ENCODE measurements around the gene PDCL2.
A peak's percentile ranks its signal among the peaks of the same experiment; 100 is the strongest.
"Not testable (repeated sequence)": the region's sequence is repeated elsewhere in the genome, so short reads cannot be mapped to it uniquely, and the experiment has no call there.

Gene PDCL2

DNA sequence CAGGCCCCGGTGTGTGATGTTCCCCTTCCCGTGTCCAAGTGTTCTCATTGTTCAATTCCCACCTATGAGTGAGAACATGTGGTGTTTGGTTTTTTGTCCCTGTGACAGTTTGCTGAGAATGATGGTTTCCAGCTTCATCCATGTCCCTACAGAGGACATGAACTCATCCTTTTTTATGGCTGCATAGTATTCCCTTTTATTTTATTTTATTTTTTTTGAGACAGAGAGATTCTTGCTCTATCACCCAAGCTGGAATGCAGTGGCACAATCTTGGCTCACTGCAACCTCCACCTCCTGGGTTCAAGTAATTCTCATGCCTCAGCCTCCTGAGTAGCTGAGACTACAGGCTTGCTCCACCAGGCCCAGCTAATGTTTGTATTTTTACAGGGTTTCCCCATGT is 9.3 kb downstream of the PDCL2 start:
- not testable (repeated sequence) for DNase-seq

DNA sequence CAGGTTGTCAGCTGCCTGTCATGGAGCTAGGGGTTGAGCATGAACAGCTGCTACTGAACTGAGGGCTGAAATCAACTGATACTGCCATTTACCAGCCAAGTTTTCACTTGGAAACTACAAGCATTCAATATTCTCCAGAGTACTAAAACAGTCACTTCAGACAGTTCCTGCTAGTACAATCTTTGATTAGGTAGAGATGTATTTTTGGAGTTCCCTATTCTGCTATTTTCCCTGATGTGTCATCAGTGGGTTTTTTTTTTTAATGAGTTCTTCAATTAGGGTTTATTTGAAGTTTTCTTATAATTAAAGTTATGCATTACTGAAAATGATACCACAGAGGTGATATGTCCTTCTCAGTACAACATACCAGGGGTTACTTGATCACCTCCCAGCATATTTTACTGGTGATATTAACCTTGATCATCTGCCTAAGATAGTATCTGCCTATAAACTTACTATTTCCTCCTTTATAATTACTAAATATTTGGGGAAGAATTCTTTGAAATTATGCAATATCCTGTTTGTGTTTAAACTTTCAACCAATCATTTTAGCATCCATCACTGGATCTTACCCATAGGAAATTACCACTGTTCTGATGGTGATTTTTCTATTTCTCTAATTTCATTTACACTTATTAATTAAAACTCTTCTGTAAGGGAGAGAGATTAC is 13.6 kb downstream of the PDCL2 start:
- no peak for DNase-seq

GRCh38 chr4:55575513-55575912 is 16.5 kb downstream of the PDCL2 start:
- DNase-seq, result no peak

DNA sequence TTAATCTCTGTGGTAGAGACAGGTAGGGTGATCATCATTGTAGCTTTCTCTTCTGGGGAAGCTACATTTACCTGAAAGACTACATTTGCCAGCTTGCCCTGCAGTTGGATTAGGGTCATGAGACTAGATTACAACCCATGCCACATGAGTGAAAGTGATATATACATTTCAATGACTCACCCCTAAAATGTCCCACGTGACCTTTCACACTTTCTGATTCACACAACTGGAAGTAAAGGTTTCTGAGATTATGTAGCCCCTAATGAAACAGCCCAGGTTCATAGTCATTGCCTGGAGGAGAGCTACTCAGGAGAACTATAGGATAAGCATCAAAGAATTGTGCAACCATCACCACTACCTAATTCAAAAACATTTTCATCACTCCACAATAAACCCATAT is 17.8 kb downstream of the PDCL2 start:
- no peak for DNase-seq

DNA sequence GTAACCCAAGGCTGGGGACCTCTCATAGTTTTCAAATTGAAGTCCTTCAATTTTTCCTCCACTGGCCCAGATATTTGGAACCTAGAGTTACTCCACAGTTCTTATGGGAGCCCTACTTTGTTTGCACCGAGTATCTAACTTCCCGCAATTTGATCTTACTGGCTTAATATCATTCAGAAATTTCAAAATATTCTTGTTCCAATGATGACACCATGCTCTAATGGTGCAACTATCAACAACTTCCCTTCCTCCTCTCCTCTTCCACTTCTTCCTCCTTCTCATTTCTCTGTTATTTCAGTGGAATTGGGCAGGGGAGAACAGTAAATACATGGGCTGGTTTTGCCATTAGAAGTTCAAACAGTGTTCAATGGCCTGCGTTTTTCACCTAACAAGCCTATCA is 20.2 kb downstream of the PDCL2 start:
- DNase-seq, result no peak

DNA sequence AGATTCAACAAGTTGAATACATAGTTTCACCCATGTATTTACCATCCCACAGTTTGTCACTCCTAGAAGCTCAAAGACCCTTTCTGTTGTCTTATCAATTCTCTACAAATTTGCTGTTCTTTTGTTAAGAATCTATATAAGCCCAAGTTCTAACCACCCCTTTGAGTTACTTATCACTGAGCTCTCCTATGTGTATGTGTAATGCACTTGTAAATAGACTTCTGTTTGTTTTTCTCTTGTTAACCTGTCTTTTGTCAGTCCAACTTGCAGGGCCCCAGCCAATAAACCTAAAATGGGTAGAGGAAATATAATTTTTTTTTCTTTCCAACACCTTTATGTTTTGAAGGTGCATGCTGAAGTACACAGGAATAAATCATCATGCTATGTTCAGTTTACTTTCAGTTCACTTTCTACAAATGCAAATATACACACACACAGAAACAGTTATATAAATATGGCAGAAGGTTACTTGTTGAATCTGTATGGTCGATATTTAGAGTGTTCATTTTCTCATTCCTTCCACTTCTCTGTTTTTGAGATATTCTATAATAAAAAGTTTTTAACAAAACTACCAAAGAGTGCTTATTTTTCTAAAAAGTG is 23.0 kb downstream of the PDCL2 start:
- no peak for DNase-seq

- no peak for DNase-seq
These were observed 30.2 kb downstream of the PDCL2 start for GRCh38 chr4:55561889-55562288.

DNA sequence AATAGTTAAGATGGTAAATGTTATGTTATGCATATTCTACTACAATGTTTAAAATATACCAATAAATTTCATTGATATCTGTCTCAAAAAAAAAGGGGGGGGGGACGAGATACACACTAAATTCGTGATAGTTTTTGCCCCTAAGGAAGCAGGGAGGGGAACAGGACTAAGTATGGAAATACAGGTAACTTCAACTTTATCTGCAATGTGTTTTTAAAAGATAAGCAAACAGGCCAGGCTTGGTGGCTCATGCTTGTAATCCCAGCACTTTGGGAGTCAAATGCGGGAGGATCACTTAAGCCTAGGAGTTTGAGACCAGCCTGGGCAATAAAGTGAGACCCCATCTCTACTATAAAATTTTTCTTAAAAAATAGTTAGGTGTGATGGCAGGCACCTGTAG is 31.9 kb downstream of the PDCL2 start:
- DNase-seq, result no peak

DNA sequence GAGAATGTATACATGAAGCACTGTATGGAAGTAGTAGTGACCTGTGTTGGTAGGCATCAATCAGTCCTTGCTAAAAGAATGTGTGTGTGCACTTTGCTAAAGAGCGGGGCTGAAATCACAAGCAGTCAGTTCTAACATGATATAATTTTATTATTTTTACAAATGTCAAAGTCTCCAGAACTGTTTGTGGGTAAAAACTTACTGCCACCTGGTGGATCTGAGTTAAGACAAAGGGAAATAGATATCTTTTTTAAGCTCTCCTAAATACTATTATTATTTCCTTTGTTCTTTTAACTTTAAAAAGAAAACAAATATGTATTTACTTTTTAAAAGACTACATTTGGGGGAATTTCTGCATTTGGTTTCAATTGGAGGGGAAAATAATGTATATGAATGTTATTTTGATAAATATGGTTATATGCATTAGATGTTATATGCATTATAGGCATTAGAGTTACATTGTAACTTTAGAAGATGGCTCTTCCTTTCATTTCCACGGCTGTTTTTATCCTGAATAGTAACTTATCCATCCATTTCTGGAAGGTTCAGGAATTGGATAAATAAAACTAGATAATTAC is 37.5 kb downstream of the PDCL2 start:
- DNase-seq, result no peak

GRCh38 chr4:55553441-55554201 is 38.4 kb downstream of the PDCL2 start:
- no peak for DNase-seq

GRCh38 chr4:55551964-55552363 is 40.1 kb downstream of the PDCL2 start:
- not testable (repeated sequence) for DNase-seq

GRCh38 chr4:55549888-55550287 is 42.2 kb downstream of the PDCL2 start:
- no peak for DNase-seq

GRCh38 chr4:55547918-55548317 is 44.1 kb downstream of the PDCL2 start:
- no peak for DNase-seq

GRCh38 chr4:55547466-55547770 is 44.6 kb downstream of the PDCL2 start:
- DNase-seq, result no peak

DNA sequence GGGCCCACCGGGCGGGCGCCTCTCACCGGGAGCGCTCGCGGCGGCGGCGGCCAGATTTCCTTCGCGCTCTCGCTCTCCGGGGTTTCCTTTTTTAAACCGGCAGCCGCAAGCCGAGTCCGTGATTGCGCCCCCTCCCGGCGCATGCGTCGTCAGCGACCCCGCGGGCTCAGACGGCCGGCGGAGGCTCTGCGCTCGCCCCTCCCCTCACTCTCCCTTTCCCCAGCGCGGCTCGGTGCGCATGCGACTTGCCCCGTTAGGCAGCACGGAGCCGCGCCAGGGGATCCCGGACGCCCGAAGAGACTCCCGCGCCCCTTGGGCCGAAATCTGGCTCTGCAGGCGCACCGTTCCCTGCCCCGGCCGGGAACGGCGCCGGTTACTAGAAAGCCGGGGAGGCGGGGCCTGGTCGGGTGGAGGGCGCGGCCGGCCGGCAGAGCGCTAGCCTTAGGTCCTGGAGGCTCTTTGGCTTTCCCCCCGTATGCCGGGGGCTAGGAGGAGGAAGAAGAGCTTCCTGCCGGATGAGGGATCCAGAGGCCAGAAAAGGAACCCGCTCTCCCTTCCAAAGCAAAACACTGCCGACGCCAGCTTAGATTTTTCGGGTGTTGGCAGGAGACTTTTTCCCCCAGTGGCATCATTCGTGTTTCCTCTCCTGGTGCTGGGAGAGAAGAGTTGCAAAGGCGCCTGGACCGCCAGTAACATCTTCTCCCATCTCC is 45.1 kb downstream of the PDCL2 start, which contains the start of gene CLOCK:
Gene CLOCK (minus strand): TSS at position 154 of the 710 bp plus-strand sequence. CDS start 64,124 bp downstream, outside the sequence.
- DNase-seq, result peak; percentile 85

DNA sequence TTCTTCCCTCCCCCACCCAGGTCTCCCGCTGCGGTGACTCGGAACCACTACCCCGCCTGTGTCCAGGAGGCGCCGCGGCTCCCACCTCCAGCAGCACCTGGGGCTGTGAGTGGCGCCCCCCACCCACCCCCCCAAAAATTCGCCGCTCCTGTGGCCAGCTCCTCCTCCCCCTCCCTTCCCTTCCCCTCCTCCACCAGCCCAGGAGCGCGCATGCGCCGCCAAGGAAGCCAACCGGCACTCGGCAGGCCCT is 45.6 kb downstream of the PDCL2 start:
- peak; percentile 85 for DNase-seq

DNA sequence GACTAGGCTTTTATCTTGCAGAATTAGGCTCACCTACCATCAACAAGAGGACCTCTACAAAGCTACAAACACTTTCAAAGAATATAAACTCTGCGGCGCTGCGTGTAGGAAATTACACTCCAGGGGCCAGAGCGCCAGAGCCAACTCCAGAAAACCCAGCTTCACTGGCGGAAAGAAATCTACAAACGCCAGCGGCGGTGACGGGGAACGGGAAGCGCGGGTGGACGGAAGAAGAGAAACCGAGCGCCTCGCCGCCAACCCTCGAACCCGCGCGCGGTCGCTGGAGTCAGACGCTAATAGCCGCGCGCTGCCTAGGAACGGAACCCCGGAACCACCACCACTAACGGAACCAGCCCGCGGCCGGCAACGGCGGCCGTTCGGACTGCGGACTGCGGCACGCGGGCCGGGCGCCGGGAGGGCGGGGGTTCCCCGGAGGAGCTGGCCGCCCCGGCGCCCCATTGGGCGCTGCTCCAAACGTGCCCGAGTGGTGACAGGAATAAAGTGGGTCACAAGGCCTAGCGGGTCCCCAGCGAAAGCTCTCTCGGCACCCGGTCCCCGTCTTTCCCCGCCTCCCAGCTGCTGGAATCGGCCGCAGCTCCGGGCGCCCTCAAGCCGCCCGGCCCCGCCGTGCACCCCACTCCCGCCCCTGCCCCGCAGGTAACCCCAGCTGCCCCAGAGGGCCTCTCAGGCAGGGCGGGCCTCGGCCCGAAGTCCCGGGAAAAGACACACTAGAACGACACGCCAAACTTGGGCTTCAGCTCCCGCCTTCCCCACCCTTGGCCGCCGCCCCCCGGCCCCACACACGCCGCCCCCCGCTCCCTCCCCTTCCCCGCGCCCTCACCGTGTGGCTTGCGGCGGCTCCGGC is 46.2 kb downstream of the PDCL2 start:
- peak; percentile 66 for DNase-seq

DNA sequence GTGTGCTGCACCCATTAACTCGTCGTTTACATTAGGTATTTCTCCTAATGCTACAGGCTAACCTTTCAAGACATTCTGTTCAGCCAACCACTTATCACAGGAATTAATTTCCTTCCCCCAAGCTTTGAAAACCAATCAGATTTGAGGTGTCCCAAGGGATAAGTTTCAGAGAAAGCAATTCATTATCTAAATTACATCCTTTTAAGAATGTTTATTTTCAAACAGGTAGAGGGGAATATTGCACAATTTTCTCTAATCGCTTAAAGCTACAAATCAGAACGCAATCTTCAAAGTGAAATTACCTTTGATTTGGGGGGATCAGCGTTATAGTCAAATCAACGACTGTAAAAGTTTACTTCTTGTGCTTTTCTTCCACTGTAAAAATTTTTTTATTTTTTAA is 46.9 kb downstream of the PDCL2 start:
- no peak for DNase-seq

- no peak for DNase-seq
These were observed 48.2 kb downstream of the PDCL2 start for GRCh38 chr4:55543858-55544257.

- DNase-seq, result no peak
These were observed 51.8 kb downstream of the PDCL2 start for GRCh38 chr4:55540271-55540670.

DNA sequence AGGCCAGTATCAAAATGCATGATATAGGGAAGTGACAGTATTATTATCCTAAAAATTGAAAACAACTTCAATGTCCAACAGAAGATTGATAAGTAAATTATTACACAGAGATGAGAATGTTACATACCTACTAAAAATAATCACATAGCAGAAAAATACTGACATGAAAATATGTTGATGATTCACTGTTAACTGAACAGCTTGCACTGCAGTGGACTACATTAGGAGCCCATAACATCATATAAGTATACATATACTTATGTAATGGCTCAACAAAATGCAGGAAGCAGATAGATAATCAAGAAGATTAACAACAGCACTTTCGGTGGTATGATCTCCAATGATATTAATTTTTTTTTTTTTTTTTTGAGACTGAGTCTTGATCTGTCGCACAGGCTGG is 52.4 kb downstream of the PDCL2 start:
- no peak for DNase-seq

DNA sequence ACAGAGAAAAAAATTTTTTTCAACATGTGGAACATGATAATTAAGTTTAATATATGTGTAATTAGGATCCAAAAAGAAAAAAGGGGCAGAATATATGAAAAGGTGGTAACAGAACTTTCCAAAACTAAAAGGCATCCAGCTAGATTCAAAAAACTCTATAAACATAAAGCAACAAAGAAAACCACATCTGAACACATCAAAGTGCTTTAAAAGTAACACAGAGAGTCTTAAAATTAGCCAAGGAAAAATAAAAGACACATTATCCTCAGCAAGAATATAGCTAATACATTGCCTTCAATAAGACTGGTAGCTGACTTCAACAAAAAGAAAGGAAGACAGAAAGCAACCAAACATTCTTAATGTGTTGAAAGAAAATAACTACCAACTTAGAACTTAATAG is 53.5 kb downstream of the PDCL2 start:
- no peak for DNase-seq

GRCh38 chr4:55534306-55534705 is 57.7 kb downstream of the PDCL2 start:
- no peak for DNase-seq

All from stimulated activated naive CD4-positive, alpha-beta T cell treated with Interleukin-2 at 50 U/mL for 16 hours (primary cell).